IPS DF 6.9 (cell line): ENCODE data around the gene NME4.
A peak's percentile ranks its signal among the peaks of the same experiment; 100 is the strongest.
"Not testable (repeated sequence)": the region's sequence is repeated elsewhere in the genome, so short reads cannot be mapped to it uniquely, and the experiment has no call there.

Experiments
- DNase-seq: peaks from one replicate; pipeline ENCODE4 v3.0.0-alpha.2; 2013; ENCODE audit warnings: low read depth, low spot score
- H3K27ac ChIP-seq: one replicate; pipeline ENCODE4 v1.5.1; 2013; ENCODE audit warnings: low read length, control low read depth
- H3K27me3 ChIP-seq: 2 replicates; pipeline ENCODE4 v1.6.1; 2013; ENCODE audit warnings: mild to moderate bottlenecking, low read length; ENCODE audit not compliant: control insufficient read depth, insufficient read depth
- H3K36me3 ChIP-seq: 2 replicates; pipeline ENCODE4 v1.6.1; 2013; ENCODE audit warnings: low read length; ENCODE audit not compliant: control insufficient read depth, insufficient read depth
- H3K4me1 ChIP-seq: 2 replicates; pipeline ENCODE4 v1.6.1; 2013; ENCODE audit warnings: low read length; ENCODE audit not compliant: control insufficient read depth, insufficient read depth
- H3K4me3 ChIP-seq: 2 replicates; pipeline ENCODE4 v1.5.1; 2013; ENCODE audit warnings: mild to moderate bottlenecking, low read length
- H3K9me3 ChIP-seq: 2 replicates; pipeline ENCODE4 v1.6.1; 2013; ENCODE audit warnings: low read length, inconsistent platforms; ENCODE audit not compliant: control insufficient read depth, insufficient read depth
- WGBS: extraction: QIAGEN DNeasy Blood & Tissue Kit; methylation state at CpG from one replicate; pipeline ENCODE4 v1.1.7; 2013; ENCODE audit warnings: mixed read lengths, missing lambda C conversion rate; ENCODE audit not compliant: insufficient read length, insufficient coverage; 5-methylcytosine and 5-hydroxymethylcytosine counted together

Gene NME4

DNA sequence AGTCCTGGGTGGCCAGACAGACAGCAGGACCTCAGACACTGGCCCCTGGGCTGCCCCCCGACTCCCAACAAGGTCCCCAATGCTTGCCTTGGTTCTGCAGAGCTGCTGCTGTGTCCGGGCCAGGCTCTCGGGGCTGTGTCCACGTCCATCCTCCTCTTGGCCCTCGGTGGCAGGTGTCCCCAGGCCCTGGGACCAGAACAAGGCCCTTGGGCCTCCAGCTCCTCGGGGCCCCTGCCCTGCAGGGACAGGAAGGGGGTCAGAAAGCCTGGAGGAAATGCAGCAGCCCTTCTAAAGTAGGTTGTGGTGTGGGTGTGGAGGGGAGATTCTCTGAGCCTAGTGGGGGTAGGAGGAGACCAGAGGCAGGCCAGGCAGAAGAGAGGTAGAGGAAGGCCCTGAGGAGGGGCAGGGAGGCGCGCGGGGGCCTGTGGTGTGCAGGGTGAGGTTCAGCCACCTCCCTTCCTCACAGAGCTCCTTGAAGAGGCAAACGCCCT lies 42.0 kb upstream of the NME4 start:
- H3K4me1 ChIP-seq: no peaks in the 10 kb centered on the region; the same call in 1 of the 2 replicates
- no peaks in the 10 kb centered on the region for H3K36me3 ChIP-seq
- no peaks in the 10 kb centered on the region for H3K27me3 ChIP-seq
- H3K9me3 ChIP-seq: no peaks in the 10 kb centered on the region
- no peak for DNase-seq
- H3K4me3 ChIP-seq: no peak overlapping the region
- WGBS: no CpG with 5 or more reads among the region's 10 CpGs
- H3K27ac ChIP-seq: no peak overlapping the region

DNA sequence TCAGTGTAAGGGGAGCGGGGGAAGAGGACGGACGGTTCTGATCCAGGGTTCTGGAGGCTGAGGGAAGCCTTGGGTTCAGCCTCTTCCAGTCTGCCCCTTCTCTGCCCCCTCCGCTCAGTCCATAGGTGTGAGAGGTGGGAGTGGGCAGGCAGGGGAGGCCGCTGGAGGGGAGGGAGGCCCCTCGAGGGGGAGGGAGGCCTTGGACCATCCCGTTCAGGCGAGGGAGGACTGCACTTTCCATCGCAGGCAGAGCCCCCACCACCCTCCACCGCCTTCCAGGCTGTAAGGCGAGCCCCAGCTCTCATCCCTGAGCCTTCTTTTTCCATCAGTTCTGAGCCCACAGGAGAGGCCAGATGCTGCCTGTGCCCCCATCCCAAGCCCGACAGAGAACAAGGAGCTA lies 40.3 kb upstream of the NME4 start:
- Histone ChIP-seq H3K27me3 (no peaks in the 10 kb centered on the region), H3K4me3 (no peak overlapping the region), H3K27ac (no peak overlapping the region), H3K36me3 (no peaks in the 10 kb centered on the region; the same call in 1 of the 2 replicates), H3K4me1 (no peaks in the 10 kb centered on the region; the same call in 1 of the 2 replicates), H3K9me3 (no peaks in the 10 kb centered on the region)
- no peak for DNase-seq
- WGBS: no CpG with 5 or more reads among the region's 12 CpGs

DNA sequence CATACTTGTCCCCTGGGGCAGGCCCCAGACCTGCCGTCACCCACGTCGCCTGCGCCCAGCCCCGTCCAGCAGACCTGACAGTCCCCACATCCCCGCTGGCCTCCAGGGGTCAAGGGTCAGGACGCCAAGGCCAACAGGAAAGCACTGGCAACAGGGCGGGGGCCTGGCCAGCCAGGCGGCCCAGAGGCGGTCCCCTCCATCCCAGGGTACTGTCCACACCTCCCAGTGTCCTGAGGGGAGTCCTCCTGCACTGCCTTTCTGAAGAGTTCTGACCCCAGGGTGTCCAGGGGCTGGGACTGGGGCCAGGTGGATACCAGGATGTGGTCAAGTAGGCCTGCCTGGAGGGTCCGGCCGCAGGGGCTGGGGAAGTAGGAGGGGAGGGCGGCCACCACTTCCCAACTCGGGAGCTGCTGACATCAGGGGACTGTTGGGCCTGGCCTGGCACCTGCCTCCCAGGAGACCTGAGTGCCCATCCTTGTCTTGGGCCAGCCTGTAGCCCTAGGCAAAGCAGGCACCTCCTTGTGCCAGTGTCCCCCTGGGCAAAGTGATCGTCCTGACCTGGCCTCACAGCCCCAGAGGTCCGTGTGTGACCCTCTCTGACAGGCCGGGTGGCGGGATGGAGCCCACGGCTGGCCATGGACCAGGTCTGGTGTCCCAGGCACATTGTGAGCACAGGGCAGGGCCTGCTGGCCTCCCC lies 37.8 kb upstream of the NME4 start:
- Histone ChIP-seq H3K27ac (no peak overlapping the region), H3K4me3 (no peak overlapping the region), H3K4me1 (peaks cover 2% of the 10 kb centered on the region; the same call in 1 of the 2 replicates), H3K27me3 (no peaks in the 10 kb centered on the region), H3K36me3 (no peaks in the 10 kb centered on the region; the same call in 1 of the 2 replicates), H3K9me3 (no peaks in the 10 kb centered on the region)
- DNase-seq: no peak
- no CpG with 5 or more reads among the region's 19 CpGs for WGBS

DNA sequence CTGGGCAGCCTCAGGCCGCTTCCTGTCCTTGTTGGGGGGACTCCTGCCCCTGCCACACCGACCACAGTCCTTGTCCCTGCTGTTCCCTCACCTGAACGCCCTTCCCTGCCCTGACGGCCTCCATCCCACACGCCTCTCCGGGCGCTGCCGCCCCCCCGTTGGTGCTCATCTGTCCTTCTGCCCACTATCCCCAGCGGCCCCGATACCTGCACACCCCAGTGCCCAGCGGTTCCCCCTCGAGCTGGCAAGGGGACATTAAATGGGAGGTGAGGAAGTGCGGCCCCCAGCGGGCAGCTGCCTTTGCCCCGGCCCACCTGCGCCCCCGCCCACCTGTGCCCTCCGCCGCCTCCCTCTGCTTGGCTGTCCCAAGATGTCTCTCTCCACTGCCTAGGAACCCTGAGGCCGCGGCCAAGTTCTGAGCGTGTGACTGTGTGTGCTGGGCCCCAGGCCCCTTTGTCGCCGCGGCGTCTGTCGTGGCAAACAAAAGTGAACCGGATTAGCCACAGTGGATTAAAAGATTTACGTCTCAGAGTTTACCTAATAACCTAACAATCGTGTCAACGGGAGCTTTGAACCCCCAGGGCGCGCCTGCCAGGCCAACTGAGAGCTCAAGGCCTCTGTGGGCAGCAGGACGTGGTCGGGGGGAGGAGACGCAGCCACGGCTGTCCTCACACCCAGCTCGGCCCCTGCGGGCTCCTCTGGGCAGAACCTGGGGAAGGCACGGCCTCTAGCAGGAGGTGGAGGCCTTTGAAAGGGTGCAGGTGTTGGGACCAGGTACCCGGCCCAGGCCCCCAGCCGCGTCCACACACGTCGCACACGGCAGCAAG lies 36.9 kb upstream of the NME4 start:
- H3K4me1 ChIP-seq: peaks cover 2% of the 10 kb centered on the region; the same call in 1 of the 2 replicates
- H3K36me3 ChIP-seq: no peaks in the 10 kb centered on the region; the same call in 1 of the 2 replicates
- H3K27me3 ChIP-seq: no peaks in the 10 kb centered on the region
- H3K9me3 ChIP-seq: no peaks in the 10 kb centered on the region
- DNase-seq: no peak
- H3K4me3 ChIP-seq: no peak overlapping the region
- H3K27ac ChIP-seq: no peak overlapping the region
- whole genome bisulfite sequencing: no CpG with 5 or more reads among the region's 47 CpGs

DNA sequence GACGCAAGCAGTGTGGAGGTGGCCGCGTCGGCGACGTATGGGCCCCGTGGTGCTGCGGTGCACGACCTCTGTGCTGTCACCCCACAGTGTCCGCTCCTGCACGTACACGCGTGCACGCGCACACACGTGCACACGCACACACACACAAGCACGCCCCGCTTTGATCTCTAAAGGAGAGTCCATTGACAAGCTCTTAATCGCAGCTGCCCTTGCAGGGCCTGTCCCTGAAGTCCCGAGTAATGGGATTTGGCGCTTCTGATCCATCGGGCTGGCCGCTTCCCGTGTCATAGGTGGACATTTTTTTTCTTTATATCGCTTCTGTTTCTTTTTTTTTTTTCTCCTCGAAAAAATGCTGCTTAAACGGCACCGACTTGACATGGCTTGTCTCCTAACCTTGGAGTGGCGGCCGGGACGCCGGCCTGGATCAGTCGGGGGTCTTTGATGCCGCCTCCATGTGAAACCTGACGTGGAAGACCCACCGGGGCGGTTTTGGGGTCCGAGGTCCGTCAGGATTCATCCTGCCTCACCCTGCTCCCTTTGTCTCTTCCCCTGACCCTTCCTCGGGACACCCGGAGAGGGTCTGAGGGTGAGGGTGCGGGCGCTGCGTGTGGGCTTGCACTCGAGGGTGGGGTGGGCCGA lies 36.2 kb upstream of the NME4 start:
- Histone ChIP-seq H3K27me3 (no peaks in the 10 kb centered on the region), H3K9me3 (no peaks in the 10 kb centered on the region), H3K4me1 (peaks cover 2% of the 10 kb centered on the region; the same call in 1 of the 2 replicates), H3K4me3 (no peak overlapping the region), H3K27ac (no peak overlapping the region), H3K36me3 (no peaks in the 10 kb centered on the region; the same call in 1 of the 2 replicates)
- no CpG with 5 or more reads among the region's 47 CpGs for WGBS
- no peak for DNase-seq

DNA sequence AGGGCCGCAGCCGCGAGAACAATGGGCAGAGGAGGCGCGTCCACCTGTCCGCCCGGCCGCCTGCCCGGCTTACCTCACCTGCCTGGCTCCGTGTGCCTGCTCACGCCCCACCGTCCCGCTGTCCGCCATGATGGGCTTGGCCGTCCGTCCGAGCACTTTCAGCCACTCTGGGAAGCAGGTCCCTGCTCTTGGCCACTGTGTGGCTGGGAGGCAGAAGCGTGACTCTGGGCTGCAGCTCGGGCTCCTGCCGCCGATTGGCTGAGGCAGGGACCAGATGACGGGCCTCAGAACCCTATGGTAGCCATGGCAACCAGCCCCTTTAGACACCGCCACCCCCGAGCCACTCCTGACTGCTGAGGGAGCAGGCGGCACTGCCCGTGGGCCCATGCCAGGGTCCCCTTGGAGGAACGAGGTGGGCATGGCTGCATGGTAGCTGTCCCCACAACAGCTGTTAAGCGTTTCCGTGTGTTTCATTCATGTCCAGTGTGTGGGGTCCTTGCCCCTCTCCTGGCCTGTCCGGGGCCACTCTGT lies 35.6 kb upstream of the NME4 start:
- Histone ChIP-seq H3K27ac (no peak overlapping the region), H3K4me1 (peaks cover 2% of the 10 kb centered on the region; the same call in 1 of the 2 replicates), H3K36me3 (peaks cover 2% of the 10 kb centered on the region), H3K27me3 (no peaks in the 10 kb centered on the region), H3K9me3 (no peaks in the 10 kb centered on the region), H3K4me3 (no peak overlapping the region)
- DNase-seq: no peak
- no CpG with 5 or more reads among the region's 30 CpGs for WGBS

DNA sequence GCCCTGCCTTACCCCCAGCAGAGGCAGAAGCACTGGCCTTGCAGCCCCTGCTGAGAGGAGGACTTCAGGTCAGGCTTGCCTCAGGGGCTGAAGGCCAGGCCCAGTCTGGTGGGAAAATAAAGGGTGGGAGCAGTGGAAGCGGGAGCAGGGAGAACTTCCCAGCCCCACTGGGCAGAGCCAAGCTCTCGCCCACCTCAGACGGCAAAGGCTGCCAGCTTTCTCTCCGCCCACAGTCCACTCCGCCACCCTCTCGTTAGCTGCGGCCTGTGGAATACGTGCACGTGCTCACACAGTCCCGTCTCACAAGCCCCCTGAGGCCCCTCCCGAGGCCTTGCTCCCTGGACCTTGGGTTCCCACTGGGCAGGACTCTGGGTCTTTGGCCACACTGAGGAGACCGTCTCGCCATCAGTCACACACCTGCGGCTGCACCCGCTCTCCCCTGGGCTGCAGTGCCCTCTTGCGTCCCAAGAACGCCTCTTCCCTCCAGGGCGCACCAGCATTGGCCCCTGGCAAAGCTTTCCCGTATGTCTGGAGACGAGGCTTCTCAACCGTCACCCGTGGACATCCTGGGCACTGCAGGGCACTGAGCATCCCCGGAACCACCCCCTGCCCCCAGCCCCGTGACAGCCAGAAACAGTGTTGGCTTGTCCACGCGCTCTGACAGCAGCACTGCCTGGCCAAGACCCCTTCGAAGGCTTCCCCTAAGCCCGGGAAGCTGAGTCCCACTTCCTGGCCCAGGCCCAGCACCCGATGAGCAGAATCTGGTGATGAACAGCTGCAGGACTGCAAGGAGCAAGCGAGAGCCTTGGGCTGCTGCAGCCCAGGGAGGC lies 34.9 kb upstream of the NME4 start:
- Histone ChIP-seq H3K27ac (no peak overlapping the region), H3K36me3 (peaks cover 4% of the 10 kb centered on the region), H3K4me3 (no peak overlapping the region), H3K9me3 (no peaks in the 10 kb centered on the region), H3K4me1 (peaks cover 2% of the 10 kb centered on the region; the same call in 1 of the 2 replicates), H3K27me3 (no peaks in the 10 kb centered on the region)
- WGBS: no CpG with 5 or more reads among the region's 30 CpGs
- peak; percentile 63 for DNase-seq

DNA sequence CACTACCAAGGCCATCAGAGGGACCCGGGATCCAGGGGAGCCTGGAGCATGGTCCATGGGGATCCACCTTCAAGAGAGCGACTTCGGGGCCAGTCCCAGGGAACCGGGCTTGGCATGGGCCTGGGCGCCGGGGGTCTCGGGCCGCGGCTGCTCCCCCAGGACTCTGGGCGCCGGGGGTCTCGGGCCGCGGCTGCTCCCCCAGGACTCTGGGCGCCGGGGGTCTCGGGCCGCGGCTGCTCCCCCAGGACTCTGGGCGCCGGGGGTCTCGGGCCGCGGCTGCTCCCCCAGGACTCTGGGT lies 34.3 kb upstream of the NME4 start:
- H3K9me3 ChIP-seq, DNase-seq, H3K4me3 ChIP-seq, H3K36me3 ChIP-seq, H3K27me3 ChIP-seq, H3K4me1 ChIP-seq, H3K27ac ChIP-seq: not testable (repeated sequence)
- WGBS: no CpG with 5 or more reads among the region's 24 CpGs

DNA sequence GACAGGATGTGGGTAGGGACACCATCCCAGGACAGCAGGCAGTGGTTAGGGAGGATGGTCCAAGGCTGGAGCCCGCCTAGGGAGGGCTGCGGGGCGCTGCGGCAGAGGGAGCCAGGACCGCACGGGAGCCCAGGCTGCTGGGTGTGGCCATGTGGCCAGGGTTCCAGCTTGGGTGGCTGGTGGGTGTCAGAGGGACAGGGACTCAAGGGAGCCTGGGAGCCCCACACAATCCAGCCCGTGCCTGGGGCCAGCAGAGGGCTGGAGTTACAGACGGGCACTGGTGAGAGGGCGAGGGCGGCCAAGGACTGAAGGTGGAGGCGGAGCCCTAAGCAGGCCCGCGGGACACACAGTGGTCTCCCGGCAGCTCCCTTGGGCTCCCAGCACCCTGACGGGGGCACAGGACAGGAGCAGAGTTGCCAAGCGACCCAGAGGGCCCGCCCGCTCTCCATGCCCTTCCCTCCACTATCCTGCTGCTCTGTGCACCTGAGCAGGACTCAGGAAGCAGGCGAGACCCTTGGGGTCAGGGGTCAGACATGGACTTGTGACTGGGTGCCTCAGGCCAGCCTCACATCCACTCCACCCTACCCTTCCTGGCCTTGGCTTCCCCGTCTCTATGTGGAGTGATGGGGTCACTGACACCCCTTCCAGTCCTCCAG lies 33.8 kb upstream of the NME4 start:
- peaks cover 13% of the 10 kb centered on the region for H3K36me3 ChIP-seq
- H3K4me1 ChIP-seq: peaks cover 2% of the 10 kb centered on the region; the same call in 1 of the 2 replicates
- no peak overlapping the region for H3K4me3 ChIP-seq
- no peaks in the 10 kb centered on the region for H3K27me3 ChIP-seq
- no peak overlapping the region for H3K27ac ChIP-seq
- H3K9me3 ChIP-seq: no peaks in the 10 kb centered on the region
- WGBS: no CpG with 5 or more reads among the region's 20 CpGs
- DNase-seq: no peak
